K562 treated with DMSO at 1 percent for 24 hours (cell line): Measurements from ENCODE around the gene DEFB131A. TPM values are rescaled to one million over a fixed set of nuclear protein-coding genes. Genes with fewer than 3 reads are reported as not detected.

Experiments
- total RNA-seq: library from RNA; unstranded; fragments of 300-600 nt; gene quantifications from 2 replicates; pipeline ENCODE4 v1.2.3, GENCODE V29; 2022; ENCODE audit warnings: low read depth; ENCODE audit not compliant: insufficient read depth

DEFB131A gene
- total RNA-seq, result not detected in 2 replicates

GRCh38 chr4:9444114-9444513, at the start of gene DEFB131A:
Gene DEFB131A (plus strand): TSS chr4:9444414. CDS start chr4:9444534, 120 bp downstream.

Other genes starting within 250 kb of the DEFB131A start
- gene USP17L10, start 233.8 kb upstream of the DEFB131A start, total RNA-seq, result not detected in 2 replicates
- not detected in 2 replicates for gene USP17L11, start 229.0 kb upstream of the DEFB131A start, total RNA-seq
- not detected in 2 replicates for gene USP17L12, start 224.3 kb upstream of the DEFB131A start, total RNA-seq
- not detected in 2 replicates for gene USP17L13, start 219.5 kb upstream of the DEFB131A start, total RNA-seq
- gene USP17L15, start 210.0 kb upstream of the DEFB131A start, total RNA-seq, result not detected in 2 replicates
- gene USP17L17, start 200.5 kb upstream of the DEFB131A start, total RNA-seq, result not detected in 2 replicates
- gene USP17L18, start 195.8 kb upstream of the DEFB131A start, total RNA-seq, result not detected in 2 replicates
- gene USP17L19, start 191.0 kb upstream of the DEFB131A start, total RNA-seq, result not detected in 2 replicates
- not detected in 2 replicates for gene USP17L20, start 186.3 kb upstream of the DEFB131A start, total RNA-seq
- gene USP17L21, start 181.5 kb upstream of the DEFB131A start, total RNA-seq, result not detected in 2 replicates
- not detected in 2 replicates for gene USP17L22, start 176.8 kb upstream of the DEFB131A start, total RNA-seq
- gene USP17L24, start 119.2 kb upstream of the DEFB131A start, total RNA-seq, result not detected in 2 replicates
- not detected in 2 replicates for gene USP17L25, start 114.5 kb upstream of the DEFB131A start, total RNA-seq
- gene USP17L26, start 109.8 kb upstream of the DEFB131A start, total RNA-seq, result not detected in 2 replicates
- not detected in 2 replicates for gene USP17L5, start 105.0 kb upstream of the DEFB131A start, total RNA-seq
- gene USP17L27, start 100.3 kb upstream of the DEFB131A start, total RNA-seq, result not detected in 2 replicates
- gene USP17L28, start 95.5 kb upstream of the DEFB131A start, total RNA-seq, result not detected in 2 replicates
- gene USP17L29, start 90.8 kb upstream of the DEFB131A start, total RNA-seq, result not detected in 2 replicates
- not detected in 2 replicates for gene USP17L30, start 81.3 kb upstream of the DEFB131A start, total RNA-seq